ENCODE data around the gene CCDC57.

Gene CCDC57

GRCh38 chr17:82129095-82129494, 83.5 kb downstream of the CCDC57 start:
- DNase-seq (ENCODE audit: low read depth in 1 of 2, low spot score in 1 of 2): no peak

GRCh38 chr17:82128287-82128686, 84.4 kb downstream of the CCDC57 start:
- no peak for DNase-seq (ENCODE audit: low read depth in 1 of 2, low spot score in 1 of 2)

- no peak for DNase-seq (ENCODE audit: low read depth in 1 of 2, low spot score in 1 of 2)
These were observed 84.9 kb downstream of the CCDC57 start for GRCh38 chr17:82127704-82128103.

- no peak for DNase-seq (ENCODE audit: low read depth in 1 of 2, low spot score in 1 of 2)
These were observed 85.4 kb downstream of the CCDC57 start for GRCh38 chr17:82127315-82127595.

GRCh38 chr17:82126556-82127314, 85.9 kb downstream of the CCDC57 start:
- DNase-seq (ENCODE audit: low read depth in 1 of 2, low spot score in 1 of 2): peak; percentile 53 to 70

GRCh38 chr17:82124101-82124500, 88.5 kb downstream of the CCDC57 start:
- DNase-seq (ENCODE audit: low read depth in 1 of 2, low spot score in 1 of 2): no peak

- no peak for DNase-seq (ENCODE audit: low read depth in 1 of 2, low spot score in 1 of 2)
These were observed 90.7 kb downstream of the CCDC57 start for GRCh38 chr17:82121660-82122629.

GRCh38 chr17:82121246-82121645, 91.4 kb downstream of the CCDC57 start:
- DNase-seq (ENCODE audit: low read depth in 1 of 2, low spot score in 1 of 2): no peak

- DNase-seq (ENCODE audit: low read depth in 1 of 2, low spot score in 1 of 2): no peak
These were observed 92.5 kb downstream of the CCDC57 start for GRCh38 chr17:82120148-82120547.

- no peak for DNase-seq (ENCODE audit: low read depth in 1 of 2, low spot score in 1 of 2)
These were observed 93.7 kb downstream of the CCDC57 start for GRCh38 chr17:82118815-82119380.

- no peak for DNase-seq (ENCODE audit: low read depth in 1 of 2, low spot score in 1 of 2)
These were observed 94.4 kb downstream of the CCDC57 start for GRCh38 chr17:82118168-82118814.

GRCh38 chr17:82117139-82118090, 95.2 kb downstream of the CCDC57 start:
- DNase-seq (ENCODE audit: low read depth in 1 of 2, low spot score in 1 of 2): no peak

- no peak for DNase-seq (ENCODE audit: low read depth in 1 of 2, low spot score in 1 of 2)
These were observed 96.4 kb downstream of the CCDC57 start for GRCh38 chr17:82116246-82116645.

GRCh38 chr17:82114872-82115271, 97.8 kb downstream of the CCDC57 start:
- DNase-seq (ENCODE audit: low read depth in 1 of 2, low spot score in 1 of 2): no peak

GRCh38 chr17:82114447-82114846, 98.2 kb downstream of the CCDC57 start:
- DNase-seq (ENCODE audit: low read depth in 1 of 2, low spot score in 1 of 2): no peak

- no peak for DNase-seq (ENCODE audit: low read depth in 1 of 2, low spot score in 1 of 2)
These were observed 98.7 kb downstream of the CCDC57 start for GRCh38 chr17:82113941-82114340.

GRCh38 chr17:82113422-82113821, 99.2 kb downstream of the CCDC57 start:
- no peak for DNase-seq (ENCODE audit: low read depth in 1 of 2, low spot score in 1 of 2)

- DNase-seq (ENCODE audit: low read depth in 1 of 2, low spot score in 1 of 2): no peak
These were observed 99.7 kb downstream of the CCDC57 start for GRCh38 chr17:82112914-82113311.

GRCh38 chr17:82112181-82112913, 100.3 kb downstream of the CCDC57 start:
- DNase-seq (ENCODE audit: low read depth in 1 of 2, low spot score in 1 of 2): no peak

GRCh38 chr17:82110298-82110697, 102.3 kb downstream of the CCDC57 start:
- no peak for DNase-seq (ENCODE audit: low read depth in 1 of 2, low spot score in 1 of 2)
